Fibroblast of lung (primary cell): ENCODE data around the gene KIF1C. TPM values are rescaled to one million over a fixed set of nuclear protein-coding genes. Genes with fewer than 3 reads are reported as not detected.
A peak's percentile ranks its signal among the peaks of the same experiment; 100 is the strongest.

ENCODE experiments used
- DNase-seq, 2 donors: peaks; one replicate each; pipeline versions ENCODE4 v3.0.0 to v3.0.0-alpha.2; 2010; ENCODE audit warnings: low read depth in 2 of 2
- H2AFZ ChIP-seq: 2 replicates; pipeline ENCODE4 v1.5.1; 2012; ENCODE audit warnings: low read length, control low read depth, inconsistent platforms
- H3K27ac ChIP-seq: 2 replicates; pipeline ENCODE4 v1.5.1; 2011; ENCODE audit warnings: low read length, control low read depth; ENCODE audit not compliant: insufficient read depth
- H3K27me3 ChIP-seq: 2 replicates; pipeline ENCODE4 v1.5.1; 2011; ENCODE audit warnings: mild to moderate bottlenecking, low read length; ENCODE audit not compliant: control insufficient read depth, insufficient read depth
- H3K36me3 ChIP-seq: 2 replicates; pipeline ENCODE4 v1.5.1; 2011; ENCODE audit warnings: low read length; ENCODE audit not compliant: control insufficient read depth, insufficient read depth
- H3K4me1 ChIP-seq: 2 replicates; pipeline ENCODE4 v1.5.1; 2011; ENCODE audit warnings: low read length; ENCODE audit not compliant: control insufficient read depth, insufficient read depth; ENCODE audit errors: extremely low read depth
- H3K4me2 ChIP-seq: 2 replicates; pipeline ENCODE4 v1.5.1; 2011; ENCODE audit warnings: low read length, control low read depth; ENCODE audit not compliant: insufficient read depth; ENCODE audit errors: extremely low read depth
- H3K4me3 ChIP-seq, 4 experiments: fragments of 200-600 bp in 1 of 4; sonication (generic) in 1 of 4; replicated peaks in 1 of 4; 2 replicates each; pipeline ENCODE4 v1.5.1; 2011 to 2016; ENCODE audit warnings: low read length in 4 of 4, low read depth in 3 of 4, mild to moderate bottlenecking in 3 of 4, control low read depth in 2 of 4, inconsistent platforms in 1 of 4, mixed read lengths in 1 of 4; ENCODE audit not compliant: insufficient read depth in 1 of 4; ENCODE audit errors: control extremely low read depth in 1 of 4
- H3K79me2 ChIP-seq: 2 replicates; pipeline ENCODE4 v1.5.1; 2012; ENCODE audit warnings: mild to moderate bottlenecking, low read length, inconsistent platforms; ENCODE audit not compliant: control insufficient read depth, insufficient read depth
- H3K9ac ChIP-seq: 2 replicates; pipeline ENCODE4 v1.5.1; 2011; ENCODE audit warnings: mild to moderate bottlenecking, low read length, control low read depth; ENCODE audit not compliant: insufficient read depth
- H3K9me3 ChIP-seq: 2 replicates; pipeline ENCODE4 v1.5.1; 2012; ENCODE audit warnings: low read depth, low read length; ENCODE audit not compliant: control insufficient read depth, insufficient read depth
- H4K20me1 ChIP-seq: 2 replicates; pipeline ENCODE4 v1.5.1; 2011; ENCODE audit warnings: low read length; ENCODE audit not compliant: control insufficient read depth, insufficient read depth; ENCODE audit errors: extremely low read depth
- EZH2 ChIP-seq: IDR thresholded peaks from 2 replicates; pipeline ENCODE4 v1.5.1; 2012; ENCODE audit warnings: low read length, control low read depth, mild to moderate bottlenecking; ENCODE audit errors: missing control alignments
- polyA plus RNA-seq, 2 donors: library from polyadenylated mRNA; depleted of rRNA in 1 of 2; stranded (reverse) in 1 of 2; unstranded in 1 of 2; fragments of >200 nt; gene quantifications; 2 replicates each; pipeline ENCODE4 v1.2.1, GENCODE V29; 2011 to 2012; ENCODE audit warnings: missing spikeins in 1 of 2
- total RNA-seq: library from RNA; depleted of rRNA; stranded (reverse); fragments of >200 nt; gene quantifications from 2 replicates; pipeline ENCODE4 v1.2.1, GENCODE V29; 2014
- TF ChIP-seq, protein P1 (sequence below), 2 donors: IDR thresholded peaks in 1 of 2; conservative IDR thresholded peaks in 1 of 2; 1 replicate in 1 of 2; 2 replicates in 1 of 2; pipeline ENCODE4 v1.5.1; 2011 to 2012; ENCODE audit warnings: low read length in 2 of 2, control low read depth in 1 of 2, inconsistent platforms in 1 of 2, low read depth in 1 of 2, mild to moderate bottlenecking in 1 of 2

The KIF1C gene
- total and polyA plus RNA-seq, 2 donors (not counting 1 experiment from before 2014, with no cell fraction given), result 70.5 to 86.0 TPM

DNA sequence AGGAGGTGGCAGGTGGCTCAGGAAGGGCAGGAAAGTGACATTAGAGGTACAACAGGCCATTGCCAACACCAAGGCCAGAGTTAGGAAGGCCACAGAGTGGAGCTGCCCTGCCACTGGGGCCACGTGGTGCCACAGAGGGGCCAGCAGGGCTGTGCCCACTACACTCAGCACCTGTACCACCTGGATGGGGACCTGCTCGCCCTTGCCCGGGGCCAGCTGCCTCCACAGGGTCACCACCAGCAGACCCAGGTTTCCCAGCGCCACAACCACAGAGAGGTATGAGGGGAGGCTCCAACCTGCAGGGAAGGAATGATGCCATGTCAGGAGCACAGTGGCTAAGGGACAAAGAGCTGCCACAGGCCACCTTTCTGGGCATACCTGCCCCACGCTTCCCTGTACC lies 36.3 kb downstream of the KIF1C start:
- no peak for DNase-seq
- Histone ChIP-seq H2AFZ (no peak overlapping the region), H4K20me1 (no peaks in the 10 kb centered on the region), H3K4me2 (no peak overlapping the region), H3K27ac (no peak overlapping the region), H3K9me3 (no peaks in the 10 kb centered on the region), H3K9ac (no peak overlapping the region), H3K27me3 (no peaks in the 10 kb centered on the region), H3K36me3 (no peaks in the 10 kb centered on the region), H3K4me3 (no peak overlapping the region), H3K79me2 (no peaks in the 10 kb centered on the region), H3K4me1 (no peaks in the 10 kb centered on the region)
- TF ChIP-seq EZH2, result no peak
- TF ChIP-seq, protein P1, sequence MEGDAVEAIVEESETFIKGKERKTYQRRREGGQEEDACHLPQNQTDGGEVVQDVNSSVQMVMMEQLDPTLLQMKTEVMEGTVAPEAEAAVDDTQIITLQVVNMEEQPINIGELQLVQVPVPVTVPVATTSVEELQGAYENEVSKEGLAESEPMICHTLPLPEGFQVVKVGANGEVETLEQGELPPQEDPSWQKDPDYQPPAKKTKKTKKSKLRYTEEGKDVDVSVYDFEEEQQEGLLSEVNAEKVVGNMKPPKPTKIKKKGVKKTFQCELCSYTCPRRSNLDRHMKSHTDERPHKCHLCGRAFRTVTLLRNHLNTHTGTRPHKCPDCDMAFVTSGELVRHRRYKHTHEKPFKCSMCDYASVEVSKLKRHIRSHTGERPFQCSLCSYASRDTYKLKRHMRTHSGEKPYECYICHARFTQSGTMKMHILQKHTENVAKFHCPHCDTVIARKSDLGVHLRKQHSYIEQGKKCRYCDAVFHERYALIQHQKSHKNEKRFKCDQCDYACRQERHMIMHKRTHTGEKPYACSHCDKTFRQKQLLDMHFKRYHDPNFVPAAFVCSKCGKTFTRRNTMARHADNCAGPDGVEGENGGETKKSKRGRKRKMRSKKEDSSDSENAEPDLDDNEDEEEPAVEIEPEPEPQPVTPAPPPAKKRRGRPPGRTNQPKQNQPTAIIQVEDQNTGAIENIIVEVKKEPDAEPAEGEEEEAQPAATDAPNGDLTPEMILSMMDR (conservative IDR thresholded peaks at IDR 0.05 in 1 of 2, IDR thresholded peaks at IDR 0.05 in 1 of 2; ENCODE audit: low read depth in 1 of 2, low read length in 2 of 2), result no peak

- H3K4me3 ChIP-seq, result no peak overlapping the region
- no peak overlapping the region for H3K9ac ChIP-seq
- no peaks in the 10 kb centered on the region for H3K9me3 ChIP-seq
- no peak for DNase-seq
- no peaks in the 10 kb centered on the region for H3K27me3 ChIP-seq
- no peak overlapping the region for H2AFZ ChIP-seq
- no peaks in the 10 kb centered on the region for H3K4me1 ChIP-seq
- H3K4me2 ChIP-seq, result no peak overlapping the region
- H3K27ac ChIP-seq, result no peak overlapping the region
- H3K79me2 ChIP-seq, result no peaks in the 10 kb centered on the region
- H3K36me3 ChIP-seq, result no peaks in the 10 kb centered on the region
- no peaks in the 10 kb centered on the region for H4K20me1 ChIP-seq
- no peak for TF ChIP-seq EZH2
- TF ChIP-seq, protein P1 (conservative IDR thresholded peaks at IDR 0.05 in 1 of 2, IDR thresholded peaks at IDR 0.05 in 1 of 2; ENCODE audit: low read depth in 1 of 2, low read length in 2 of 2), result no peak
These were observed 36.9 kb downstream of the KIF1C start for GRCh38 chr17:5034651-5035050.

DNA sequence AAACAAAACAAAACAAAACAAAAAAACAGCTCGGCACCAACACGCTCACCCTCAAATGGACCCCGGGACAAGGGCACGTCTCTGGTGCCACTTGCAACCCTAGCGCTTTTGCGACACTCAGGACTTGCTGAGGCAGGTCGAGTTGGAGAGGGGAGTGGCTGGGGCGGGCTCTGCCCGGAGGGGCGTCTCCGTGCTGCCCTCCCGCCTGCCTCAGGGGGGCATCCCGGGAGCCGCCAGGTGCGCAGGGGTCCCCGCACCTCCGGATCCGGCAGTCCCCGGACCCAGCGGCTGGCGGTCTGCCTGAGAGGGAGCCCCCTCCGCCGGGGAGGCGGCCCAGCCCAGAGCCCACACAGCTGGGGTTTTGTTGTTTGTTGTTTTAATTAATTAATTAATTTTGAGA lies 37.6 kb downstream of the KIF1C start, which contains the start of gene SLC52A1:
SLC52A1 (minus strand) TSS at position 112 of the 400 bp plus-strand sequence. CDS start 820 bp downstream, outside the sequence.
- H3K4me3 ChIP-seq, result peak within 1 kb of the TSS in 1 of 4 experiments; percentile 36
- no peak within 1 kb of the TSS for H2AFZ ChIP-seq
- no peak for TF ChIP-seq EZH2
- TF ChIP-seq, protein P1 (conservative IDR thresholded peaks at IDR 0.05 in 1 of 2, IDR thresholded peaks at IDR 0.05 in 1 of 2; ENCODE audit: low read depth in 1 of 2, low read length in 2 of 2), result no peak
- H3K4me2 ChIP-seq, result peak within 1 kb of the TSS; percentile 59
- H3K4me1 ChIP-seq, result no peaks in the 10 kb centered on the region
- H4K20me1 ChIP-seq, result no peaks in the 10 kb centered on the region
- H3K79me2 ChIP-seq, result no peaks in the 10 kb centered on the region
- H3K27ac ChIP-seq, result no peak within 1 kb of the TSS
- DNase-seq, result no peak
- H3K27me3 ChIP-seq, result no peaks in the 10 kb centered on the region
- H3K9me3 ChIP-seq, result no peaks in the 10 kb centered on the region
- no peak within 1 kb of the TSS for H3K9ac ChIP-seq
- H3K36me3 ChIP-seq, result no peaks in the 10 kb centered on the region
